HCT116 (cell line): ENCODE measurements around the gene TIMM44.

Source experiments
- CTCF ChIP-seq, 3 experiments: fragments of 200-600 bp in 1 of 3; sonication (generic) in 1 of 3; IDR thresholded peaks in 2 of 3; conservative IDR thresholded peaks in 1 of 3; 2 replicates each; pipeline ENCODE4 v1.5.1; 2012 to 2017; ENCODE audit warnings: low read depth in 2 of 3, low read length in 2 of 3, antibody characterized with exemption in 1 of 3, borderline replicate concordance in 1 of 3, control low read depth in 1 of 3, mild to moderate bottlenecking in 1 of 3, mixed read lengths in 1 of 3, mixed run types in 1 of 3, moderate library complexity in 1 of 3; ENCODE audit not compliant: insufficient read depth in 1 of 3
- POLR2A ChIP-seq: IDR thresholded peaks from 2 replicates; pipeline ENCODE4 v1.7.0; 2011; ENCODE audit warnings: borderline replicate concordance; ENCODE audit not compliant: insufficient read depth, insufficient read length; ENCODE audit errors: extremely low read depth
- POLR2AphosphoS5 ChIP-seq: IDR thresholded peaks from 2 replicates; pipeline ENCODE4 v1.6.1; 2011; ENCODE audit warnings: mild to moderate bottlenecking, low read depth, low read length, moderate library complexity
- SIN3A ChIP-seq: IDR thresholded peaks from 2 replicates; pipeline ENCODE4 v1.6.1; 2012; ENCODE audit warnings: low read depth

GRCh38 chr19:7895565-7895964 is 47.9 kb downstream of the TIMM44 start:
- TF ChIP-seq CTCF (IDR thresholded peaks at IDR 0.05 in 2 of 3, conservative IDR thresholded peaks at IDR 0.05 in 1 of 3; ENCODE audit: borderline replicate concordance in 1 of 3, insufficient read depth in 1 of 3, low read depth in 2 of 3, low read length in 2 of 3) = no peak
- TF ChIP-seq POLR2A = no peak
- no peak for TF ChIP-seq SIN3A
- TF ChIP-seq POLR2AphosphoS5 = no peak
